Measurements from ENCODE around the gene P2RX1.
A peak's percentile ranks its signal among the peaks of the same experiment; 100 is the strongest.

The P2RX1 gene

GRCh38 chr17:3924512-3925350 is 8.5 kb upstream of the P2RX1 start:
- no peak for DNase-seq (ENCODE audit: low spot score)

GRCh38 chr17:3923466-3924190 is 7.4 kb upstream of the P2RX1 start:
- no peak for DNase-seq (ENCODE audit: low spot score)

GRCh38 chr17:3922765-3923164 is 6.5 kb upstream of the P2RX1 start:
- DNase-seq (ENCODE audit: low spot score) = no peak

- no peak for DNase-seq (ENCODE audit: low spot score)
Measured at GRCh38 chr17:3921502-3922319, 5.4 kb upstream of the P2RX1 start.

GRCh38 chr17:3921006-3921405 is 4.7 kb upstream of the P2RX1 start:
- DNase-seq (ENCODE audit: low spot score) = no peak

- no peak for DNase-seq (ENCODE audit: low spot score)
Measured at GRCh38 chr17:3919123-3919624, 2.9 kb upstream of the P2RX1 start.

GRCh38 chr17:3918372-3919122 is 2.3 kb upstream of the P2RX1 start:
- no peak for DNase-seq (ENCODE audit: low spot score)

GRCh38 chr17:3917391-3917931 is 1.2 kb upstream of the P2RX1 start:
- DNase-seq (ENCODE audit: low spot score) = no peak

- DNase-seq (ENCODE audit: low spot score) = no peak
Measured at GRCh38 chr17:3916825-3917224, 560 bp upstream of the P2RX1 start.

GRCh38 chr17:3915581-3915994 is 677 bp downstream of the P2RX1 start:
- DNase-seq (ENCODE audit: low spot score) = no peak

GRCh38 chr17:3914312-3914670 is 2.0 kb downstream of the P2RX1 start:
- DNase-seq (ENCODE audit: low spot score) = no peak

GRCh38 chr17:3913531-3914311 is 2.5 kb downstream of the P2RX1 start:
- DNase-seq (ENCODE audit: low spot score) = peak; percentile 68

GRCh38 chr17:3912827-3913226 is 3.4 kb downstream of the P2RX1 start:
- DNase-seq (ENCODE audit: low spot score) = no peak

- no peak for DNase-seq (ENCODE audit: low spot score)
Measured at GRCh38 chr17:3911271-3912053, 4.8 kb downstream of the P2RX1 start.

GRCh38 chr17:3910420-3911270 is 5.6 kb downstream of the P2RX1 start:
- DNase-seq (ENCODE audit: low spot score) = no peak

GRCh38 chr17:3909257-3909656 is 7.0 kb downstream of the P2RX1 start:
- DNase-seq (ENCODE audit: low spot score) = no peak

GRCh38 chr17:3907483-3908216 is 8.6 kb downstream of the P2RX1 start:
- DNase-seq (ENCODE audit: low spot score) = no peak

- no peak for DNase-seq (ENCODE audit: low spot score)
Measured at GRCh38 chr17:3906881-3907280, 9.4 kb downstream of the P2RX1 start.
